Activated CD4-positive, alpha-beta T cell treated with anti-CD3 and anti-CD28 coated beads for 1 hour (primary cell): ENCODE data around the gene PPP1R15B.
"Not testable (repeated sequence)": the region's sequence is repeated elsewhere in the genome, so short reads cannot be mapped to it uniquely, and the experiment has no call there.

Experiments
- DNase-seq: peaks from one replicate; pipeline ENCODE4 v3.0.0-alpha.2; 2020

PPP1R15B gene

DNA sequence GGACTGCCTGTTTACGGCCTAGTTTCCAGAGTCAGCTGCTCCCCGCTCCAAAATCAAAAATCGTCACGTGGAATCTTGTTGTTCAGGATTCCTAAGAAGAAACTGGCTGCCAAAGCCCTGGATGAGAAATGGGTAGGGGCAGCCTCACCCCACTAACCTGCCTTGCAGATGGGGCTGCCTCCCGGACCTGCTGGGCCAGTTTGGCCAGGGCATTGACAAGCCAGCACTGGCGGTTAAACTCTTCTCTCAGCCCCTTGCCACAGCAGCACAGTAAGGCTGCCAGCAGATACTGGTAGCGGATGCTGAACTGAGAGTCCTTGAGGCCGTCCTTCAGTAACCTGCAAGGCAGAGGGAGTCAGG lies 31.6 kb upstream of the PPP1R15B start:
- DNase-seq: no peak

DNA sequence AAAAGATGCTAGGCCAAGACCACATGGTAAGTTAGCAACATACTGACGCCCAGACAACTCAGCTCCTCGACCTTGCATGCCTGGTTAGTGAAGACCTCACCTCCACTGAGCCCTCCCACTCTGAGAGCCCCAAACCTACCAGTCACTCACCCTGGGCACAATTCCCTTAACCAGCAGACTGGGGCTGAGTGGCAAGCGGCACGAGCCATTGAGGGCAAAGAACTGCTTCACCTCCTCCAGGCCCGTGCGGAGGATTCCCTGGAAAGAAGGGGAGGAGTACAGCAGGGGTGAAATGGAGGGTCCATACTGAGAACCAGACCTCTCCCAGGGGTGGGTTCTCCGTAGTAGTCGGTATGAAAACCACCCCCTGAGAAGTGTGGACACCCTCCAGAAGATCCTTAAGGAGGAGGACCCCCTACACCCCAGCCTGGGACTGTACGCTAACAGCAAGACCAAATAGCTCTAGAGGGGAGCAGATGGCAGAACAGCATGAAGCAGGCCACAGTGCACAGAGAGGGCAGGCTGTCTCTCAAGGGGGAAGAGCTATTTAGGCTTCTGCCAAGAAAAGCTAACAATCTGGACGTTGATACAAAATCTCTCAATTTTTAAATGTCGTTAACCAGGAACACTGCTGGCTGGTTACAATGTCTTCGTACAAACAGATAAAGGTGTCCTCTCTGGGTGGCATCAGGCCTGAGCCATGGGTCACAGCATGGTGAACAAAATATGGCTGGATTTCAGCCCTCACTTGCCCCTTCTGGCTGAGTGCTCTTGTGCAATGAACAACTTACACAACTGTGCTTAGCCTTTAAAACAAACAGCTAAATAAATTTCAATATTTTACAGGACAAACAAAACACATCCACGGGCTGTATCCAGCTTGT lies 31.0 kb upstream of the PPP1R15B start:
- no peak for DNase-seq

DNA sequence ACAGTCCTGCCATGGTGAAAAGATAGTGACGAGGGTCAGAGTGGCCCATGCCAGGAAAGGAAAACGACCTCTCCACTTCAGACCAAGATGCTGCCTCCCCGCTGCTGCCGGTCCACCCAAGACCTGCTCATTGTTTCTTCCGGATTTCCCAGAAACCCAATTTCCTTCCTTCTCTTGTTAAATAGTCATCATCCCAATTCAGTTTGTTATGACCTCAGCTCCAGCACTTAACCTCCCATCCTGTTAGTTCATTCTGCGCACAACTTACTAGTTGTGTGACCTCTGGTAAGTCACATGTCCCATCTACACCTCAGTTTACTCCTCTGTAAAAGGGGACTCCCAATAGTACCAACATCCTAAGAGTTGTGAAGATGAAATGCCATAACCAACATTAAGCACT lies 29.9 kb upstream of the PPP1R15B start:
- no peak for DNase-seq

DNA sequence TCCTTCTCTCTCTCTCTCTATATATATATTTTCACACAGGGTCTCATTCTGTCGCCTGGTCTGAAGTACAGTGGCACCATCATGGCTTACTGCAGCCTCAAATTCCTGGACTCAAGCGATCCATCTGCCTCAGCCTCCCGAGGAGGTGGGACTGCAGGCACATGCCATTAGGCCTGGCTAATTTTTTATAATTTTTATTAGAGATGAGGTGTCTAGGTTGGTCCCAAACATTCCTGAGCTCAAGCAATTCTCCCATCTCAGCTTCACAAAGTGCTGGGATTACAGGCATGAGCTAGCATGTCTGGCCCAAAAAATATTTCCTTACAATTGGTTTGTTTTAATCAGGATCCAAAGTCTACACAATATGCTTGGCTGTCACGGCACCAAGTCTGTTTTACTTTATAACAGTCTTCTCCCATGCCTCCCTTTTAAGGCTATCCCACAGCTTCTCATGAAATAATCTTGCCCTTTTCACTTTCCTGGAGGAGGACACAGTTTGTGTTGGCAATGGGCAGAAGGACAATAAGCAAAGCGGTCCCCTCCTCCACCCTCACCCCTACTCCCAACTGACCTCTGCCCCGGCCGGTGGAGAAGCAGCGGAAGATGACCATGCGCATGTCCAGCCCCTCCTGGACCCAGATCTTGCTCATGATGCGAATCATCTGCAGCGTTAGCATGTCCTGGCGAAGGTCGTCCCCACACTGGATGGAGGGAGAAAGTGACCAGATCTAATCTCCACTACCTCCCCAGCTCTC lies 28.2 kb upstream of the PPP1R15B start:
- DNase-seq: no peak

DNA sequence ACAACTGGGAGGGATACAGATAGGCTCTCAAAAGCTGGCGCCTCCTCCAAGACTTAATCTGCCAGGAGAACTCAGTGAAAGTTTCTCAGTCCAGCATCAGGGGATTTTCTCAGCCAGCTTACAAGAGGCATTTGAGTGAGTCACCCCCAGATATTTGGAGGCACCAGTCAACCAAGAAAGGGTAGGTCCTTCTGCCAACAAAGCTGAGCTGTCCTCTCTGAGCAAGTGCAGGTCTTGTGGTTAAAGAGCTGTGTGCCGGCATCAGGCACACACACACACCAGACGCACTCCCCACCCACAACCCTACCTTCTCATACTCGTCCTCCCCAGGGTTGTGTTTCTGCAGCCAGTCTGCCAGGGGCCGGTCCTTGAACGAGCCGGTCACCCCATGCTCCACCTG lies 27.0 kb upstream of the PPP1R15B start:
- DNase-seq: no peak

DNA sequence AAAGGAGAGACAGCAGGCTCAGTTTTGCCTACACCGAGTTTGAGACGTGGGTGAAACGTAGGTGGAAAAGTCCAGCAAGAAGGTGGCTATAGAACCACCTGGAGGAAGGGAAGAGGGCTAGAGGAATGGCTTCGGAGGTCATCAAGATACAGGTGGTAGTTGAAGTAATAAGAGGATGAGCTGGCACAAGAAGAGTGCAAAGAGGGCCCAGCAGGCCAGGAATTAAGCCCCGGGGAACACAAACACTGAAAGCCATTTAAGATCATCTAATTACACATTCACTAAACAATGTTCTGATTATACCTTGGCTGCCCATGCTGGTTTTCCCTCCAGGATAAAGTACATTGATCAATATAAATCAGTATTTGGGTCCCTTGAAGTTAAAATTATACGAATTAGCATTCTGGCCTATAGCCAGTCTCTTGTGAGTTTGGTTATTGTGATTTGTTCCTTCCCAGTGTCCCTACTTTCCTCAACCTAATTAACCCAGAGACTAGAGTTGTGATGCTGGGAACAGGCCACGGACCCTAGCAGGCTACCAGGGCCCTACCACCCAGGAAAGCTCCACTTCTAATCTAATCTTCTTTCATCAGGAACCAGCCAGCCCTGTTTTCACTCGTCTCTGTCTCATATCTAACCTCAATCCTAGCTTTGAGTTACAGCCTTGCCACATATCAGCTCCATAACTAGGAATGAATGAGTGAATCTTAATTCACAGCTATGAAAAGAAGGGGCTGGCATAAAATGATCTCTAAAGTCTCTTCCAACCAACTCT lies 26.4 kb upstream of the PPP1R15B start:
- DNase-seq: no peak

DNA sequence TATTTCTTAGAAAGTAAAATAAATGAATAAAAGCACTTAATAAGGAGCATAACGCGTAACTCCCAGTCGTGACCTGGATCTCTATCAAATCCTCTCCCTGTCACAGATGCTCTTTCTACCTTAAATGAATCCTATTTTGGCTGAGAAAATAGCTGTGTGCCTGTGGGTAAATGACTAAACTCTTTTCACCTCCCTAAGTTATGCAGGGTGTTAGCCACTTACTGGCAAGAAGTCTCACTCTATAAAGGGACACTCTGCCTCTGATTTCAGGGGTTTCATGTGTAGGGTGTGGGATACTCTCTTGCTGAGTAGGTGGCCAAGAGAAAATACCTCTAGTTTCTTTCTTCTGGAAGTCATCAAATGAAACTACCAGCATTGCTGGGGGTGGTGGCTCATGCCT lies 24.3 kb upstream of the PPP1R15B start:
- DNase-seq: no peak

DNA sequence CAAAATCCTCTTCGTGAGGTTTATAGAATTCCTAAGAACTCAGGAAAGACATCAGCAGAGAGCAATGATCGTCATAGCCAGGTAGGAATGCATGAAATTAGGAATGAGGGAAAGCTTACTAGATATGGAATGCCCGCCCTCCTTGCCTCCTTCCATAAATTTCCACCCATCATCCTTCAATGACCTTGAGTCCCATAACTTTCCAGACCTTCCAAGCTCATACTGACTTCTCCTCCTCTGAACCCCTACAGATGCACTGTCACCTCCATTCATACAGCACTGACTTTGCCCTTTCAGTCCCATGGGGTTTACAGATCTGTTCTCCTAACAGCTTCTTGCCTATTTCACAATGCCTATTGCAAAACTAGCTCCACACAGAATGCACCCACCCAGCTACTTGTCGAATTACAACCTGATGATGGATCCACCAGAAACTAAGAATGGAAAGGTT lies 23.8 kb upstream of the PPP1R15B start:
- no peak for DNase-seq

DNA sequence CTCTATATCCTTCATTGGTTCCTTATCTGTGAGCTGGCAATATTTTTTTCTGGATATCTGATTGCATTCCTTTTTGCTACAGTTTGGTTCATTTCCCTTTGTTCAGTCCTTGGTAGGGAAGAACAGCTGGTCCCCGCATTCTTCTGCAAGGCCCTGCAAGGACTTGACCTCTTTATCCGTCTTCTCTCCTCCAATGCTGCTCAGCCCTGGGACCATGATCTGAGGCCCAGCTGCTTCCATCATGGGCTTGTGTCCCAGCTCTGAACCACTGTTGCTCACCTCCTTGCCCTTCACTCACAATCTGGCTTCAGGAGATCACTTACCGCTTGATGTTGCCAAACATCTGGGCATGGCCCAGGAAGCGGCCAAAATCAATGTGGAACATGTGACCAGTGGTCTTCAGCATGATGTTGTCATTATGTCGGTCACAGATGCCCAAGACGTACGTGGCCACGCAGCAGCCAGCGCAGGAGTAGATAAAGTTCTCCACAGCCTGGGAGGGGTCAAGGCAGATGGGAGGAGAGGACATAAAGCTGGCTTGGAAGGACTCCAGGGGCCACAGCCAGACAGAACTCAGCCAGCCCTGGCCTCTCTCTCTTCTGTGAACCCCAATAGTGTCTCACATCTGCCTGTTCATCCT lies 22.6 kb upstream of the PPP1R15B start:
- no peak for DNase-seq

DNA sequence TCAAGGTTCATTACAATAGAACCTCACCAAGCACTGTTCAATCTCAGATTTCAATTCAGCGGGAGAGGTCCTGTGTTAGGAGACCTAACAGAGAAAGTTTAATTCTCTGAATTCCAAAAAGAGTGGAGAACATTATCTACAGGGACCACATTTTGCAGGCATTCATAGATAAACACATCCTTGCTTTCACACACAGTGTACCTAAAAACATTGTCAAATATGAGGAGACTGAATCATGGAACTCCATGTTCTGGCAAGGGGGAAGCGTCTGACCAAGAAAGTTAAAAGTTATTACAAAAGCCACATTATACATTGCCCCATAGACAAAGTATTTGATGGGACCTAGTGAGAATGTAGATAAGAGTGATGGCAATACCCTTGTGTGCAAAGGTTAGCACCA lies 21.1 kb upstream of the PPP1R15B start:
- DNase-seq: no peak

DNA sequence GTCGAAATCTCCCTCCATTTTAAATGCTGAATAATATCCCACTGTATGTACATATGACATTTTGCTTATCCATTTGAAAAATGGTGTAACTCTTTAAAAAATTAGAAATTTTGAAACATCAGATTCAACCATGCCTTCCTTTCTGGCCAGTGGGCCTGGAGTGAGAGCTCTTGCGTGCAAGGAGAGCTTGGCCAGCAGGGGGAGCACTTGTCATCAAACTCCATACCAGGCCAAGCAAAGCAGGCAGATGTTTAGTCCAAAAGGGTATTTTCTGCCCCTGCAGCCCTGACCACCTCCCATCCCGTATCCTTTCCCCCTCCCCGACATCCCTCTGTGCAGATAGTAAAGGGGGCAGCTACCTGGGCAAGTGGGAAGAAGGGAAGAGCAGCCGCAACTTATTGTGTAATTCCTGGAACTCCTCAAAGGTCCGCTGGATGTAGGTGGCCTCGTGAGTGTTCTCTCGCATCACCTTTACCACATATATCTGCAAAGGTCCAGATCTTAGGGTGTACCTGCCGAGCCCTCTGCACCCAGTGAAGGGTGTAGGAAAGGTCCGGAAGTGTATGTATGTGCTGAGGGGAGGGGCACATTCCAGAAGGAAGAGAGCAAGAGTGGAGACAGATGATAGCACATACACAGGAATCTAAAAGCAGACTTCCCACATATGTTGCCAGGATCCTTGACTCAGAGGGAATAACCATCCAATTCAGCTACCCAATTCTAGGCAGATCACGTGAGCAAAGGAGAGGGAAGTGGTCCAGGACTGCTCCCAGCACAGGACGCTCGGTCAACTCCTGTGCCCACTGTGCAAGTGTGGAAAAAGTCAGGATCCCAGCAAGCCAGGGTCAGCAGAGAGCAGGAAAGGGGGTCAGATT lies 19.9 kb upstream of the PPP1R15B start:
- peak; percentile 63 for DNase-seq

DNA sequence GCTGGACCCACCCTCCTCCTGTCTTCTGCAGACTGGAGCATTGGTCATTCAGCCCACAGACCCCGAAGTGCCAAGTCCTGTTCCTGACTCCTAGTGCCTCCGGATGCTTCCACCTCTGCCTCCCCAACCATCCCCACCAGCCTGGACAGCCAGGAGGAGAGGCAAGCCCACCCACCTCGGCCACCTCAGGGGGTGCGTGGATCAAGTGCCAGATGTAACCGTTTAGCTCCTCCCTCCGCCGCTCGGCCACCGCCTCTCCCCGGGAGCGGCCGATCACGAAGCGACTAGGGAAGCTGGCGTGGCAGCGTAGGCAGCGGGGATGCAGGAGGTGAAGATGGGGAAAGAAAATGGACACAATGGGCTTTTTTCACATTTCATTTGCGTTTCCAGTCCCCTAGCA lies 18.1 kb upstream of the PPP1R15B start:
- DNase-seq: no peak

DNA sequence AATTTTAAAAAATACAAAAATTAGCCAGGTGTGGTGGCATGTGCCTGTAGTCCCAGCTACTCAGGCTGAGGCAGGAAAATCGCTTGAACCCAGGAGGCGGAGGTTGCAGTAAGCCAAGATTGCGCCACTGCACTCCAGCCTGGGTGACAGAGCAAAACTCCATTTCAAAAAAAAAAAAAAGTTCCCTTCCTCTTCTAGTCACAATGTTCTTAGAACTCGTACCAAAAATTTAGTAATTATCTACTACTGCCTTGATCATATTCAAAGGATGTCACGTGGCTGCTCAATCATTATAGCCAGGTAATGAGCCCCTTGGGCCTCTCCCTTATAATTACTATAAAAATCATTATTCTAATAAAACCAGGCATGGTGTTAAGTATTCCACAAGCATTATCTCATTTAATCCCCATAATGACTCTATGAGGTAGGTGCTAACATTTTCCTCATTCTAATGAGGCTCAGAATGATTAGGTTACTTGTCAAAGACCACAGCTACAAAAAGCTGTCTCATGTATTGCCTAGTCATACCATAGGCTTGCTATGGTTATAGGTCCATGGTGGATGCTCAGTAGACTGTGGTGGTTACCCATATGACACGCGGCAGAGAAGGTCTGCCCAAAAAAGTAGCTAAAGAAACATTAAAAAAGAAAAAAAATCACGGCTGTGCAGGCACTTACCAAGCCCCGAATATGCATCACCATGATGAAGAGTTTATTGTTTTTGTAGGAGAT lies 15.5 kb upstream of the PPP1R15B start:
- DNase-seq: no peak

DNA sequence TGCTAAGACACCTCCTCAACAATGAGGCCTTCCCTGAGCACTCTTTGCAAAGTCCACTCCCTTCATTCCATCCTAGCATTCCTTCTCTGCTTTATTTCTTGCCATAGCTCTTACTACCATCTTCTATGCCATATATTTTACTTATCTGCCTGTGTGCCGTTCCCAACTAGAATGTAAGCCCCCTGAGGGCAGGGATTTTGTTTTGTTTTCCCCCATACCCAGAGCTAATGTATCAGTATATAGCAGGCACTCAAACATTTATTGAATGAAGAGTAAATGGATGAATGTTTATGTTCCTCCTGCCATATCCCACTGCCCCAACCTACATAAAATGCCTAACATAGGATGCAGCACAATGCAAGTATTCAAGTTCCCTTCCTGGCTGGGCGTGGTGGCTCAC lies 14.9 kb upstream of the PPP1R15B start:
- DNase-seq: no peak

DNA sequence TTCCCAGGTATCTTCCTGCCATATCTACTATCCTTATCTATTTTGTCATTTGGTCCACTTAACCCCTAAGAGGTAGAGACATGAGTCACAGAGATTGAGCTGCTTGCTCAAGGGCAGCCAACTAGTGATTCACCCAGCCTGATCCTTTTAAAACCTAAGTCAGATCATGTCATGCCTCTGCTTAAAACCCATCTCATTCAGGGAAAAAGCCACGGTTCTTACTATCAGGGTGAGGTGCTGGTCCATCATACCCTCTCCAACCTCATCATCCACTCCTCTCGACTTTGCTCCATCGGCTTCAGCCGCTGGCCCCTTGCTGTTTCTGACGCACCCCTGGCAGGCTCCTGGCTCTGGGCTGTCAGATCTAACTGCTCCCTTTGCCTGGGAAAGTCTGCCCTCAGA lies 14.4 kb upstream of the PPP1R15B start:
- DNase-seq: no peak

DNA sequence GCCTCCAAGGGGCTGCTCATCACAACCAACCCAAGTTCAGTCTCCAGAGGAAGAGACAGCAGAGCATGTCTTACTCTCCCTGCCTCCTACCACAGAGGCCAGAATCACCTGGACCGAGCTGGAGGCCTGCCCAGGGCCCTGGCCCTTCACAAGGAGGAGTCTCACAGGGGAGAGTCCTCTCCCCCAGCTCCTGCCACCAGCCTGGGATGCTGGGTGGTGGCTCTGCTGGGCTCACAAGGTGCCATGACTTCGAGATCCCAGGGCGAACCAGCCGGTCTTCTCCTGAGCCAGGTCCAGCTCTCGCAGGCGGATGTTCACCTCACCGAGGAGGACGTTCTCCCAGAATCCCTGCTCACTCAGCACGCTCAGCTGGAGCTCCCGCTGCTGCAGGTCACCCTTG lies 13.0 kb upstream of the PPP1R15B start:
- DNase-seq: no peak

DNA sequence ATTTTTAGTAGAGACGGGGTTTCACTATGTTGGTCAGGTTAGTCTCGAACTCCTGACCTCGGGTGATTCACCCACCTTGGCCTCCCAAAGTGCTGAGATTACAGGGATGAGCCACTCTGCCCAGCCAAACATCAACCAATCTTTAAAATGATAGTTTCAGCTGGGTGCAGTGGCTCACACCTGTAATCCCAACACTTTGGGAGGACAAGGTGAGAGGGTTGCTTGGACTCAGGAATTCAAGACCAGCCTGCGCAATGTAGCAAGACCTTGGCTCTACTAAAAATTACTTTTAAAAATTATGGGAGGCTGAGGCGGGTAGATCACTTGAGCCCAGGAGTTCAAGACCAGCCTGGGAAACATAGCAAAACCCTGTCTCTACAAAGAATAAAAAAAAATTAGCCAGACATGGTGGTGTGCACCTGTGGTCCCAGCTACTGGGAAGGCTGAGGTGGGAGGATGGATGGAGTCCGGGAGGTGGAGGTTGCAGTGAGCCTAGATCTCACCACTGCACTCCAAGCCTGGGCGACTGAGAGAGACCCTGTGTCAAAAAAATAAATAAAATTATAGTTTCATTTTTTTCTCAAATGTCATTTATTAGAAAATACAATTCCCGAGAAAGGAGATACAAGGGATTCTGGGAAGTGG lies 10.6 kb upstream of the PPP1R15B start:
- DNase-seq: not testable (repeated sequence)

DNA sequence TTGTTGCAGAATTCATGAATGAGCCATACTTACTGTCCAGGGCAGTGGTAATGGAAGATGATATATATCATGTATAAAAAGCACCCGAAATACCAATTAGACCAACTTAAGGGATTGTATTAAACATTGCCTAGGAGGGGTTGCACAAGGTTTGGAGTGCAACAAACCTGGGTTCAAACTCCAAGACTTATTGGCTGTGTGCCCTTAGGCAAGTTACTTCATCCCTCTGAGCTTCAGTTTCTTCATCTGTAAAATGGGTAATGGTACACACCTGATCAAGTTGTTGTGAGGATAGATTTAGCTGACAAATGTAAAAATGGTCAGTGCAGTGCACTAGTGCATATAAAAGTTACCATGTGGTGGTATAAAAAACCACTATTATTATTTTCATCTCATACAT lies 9.8 kb upstream of the PPP1R15B start:
- no peak for DNase-seq

DNA sequence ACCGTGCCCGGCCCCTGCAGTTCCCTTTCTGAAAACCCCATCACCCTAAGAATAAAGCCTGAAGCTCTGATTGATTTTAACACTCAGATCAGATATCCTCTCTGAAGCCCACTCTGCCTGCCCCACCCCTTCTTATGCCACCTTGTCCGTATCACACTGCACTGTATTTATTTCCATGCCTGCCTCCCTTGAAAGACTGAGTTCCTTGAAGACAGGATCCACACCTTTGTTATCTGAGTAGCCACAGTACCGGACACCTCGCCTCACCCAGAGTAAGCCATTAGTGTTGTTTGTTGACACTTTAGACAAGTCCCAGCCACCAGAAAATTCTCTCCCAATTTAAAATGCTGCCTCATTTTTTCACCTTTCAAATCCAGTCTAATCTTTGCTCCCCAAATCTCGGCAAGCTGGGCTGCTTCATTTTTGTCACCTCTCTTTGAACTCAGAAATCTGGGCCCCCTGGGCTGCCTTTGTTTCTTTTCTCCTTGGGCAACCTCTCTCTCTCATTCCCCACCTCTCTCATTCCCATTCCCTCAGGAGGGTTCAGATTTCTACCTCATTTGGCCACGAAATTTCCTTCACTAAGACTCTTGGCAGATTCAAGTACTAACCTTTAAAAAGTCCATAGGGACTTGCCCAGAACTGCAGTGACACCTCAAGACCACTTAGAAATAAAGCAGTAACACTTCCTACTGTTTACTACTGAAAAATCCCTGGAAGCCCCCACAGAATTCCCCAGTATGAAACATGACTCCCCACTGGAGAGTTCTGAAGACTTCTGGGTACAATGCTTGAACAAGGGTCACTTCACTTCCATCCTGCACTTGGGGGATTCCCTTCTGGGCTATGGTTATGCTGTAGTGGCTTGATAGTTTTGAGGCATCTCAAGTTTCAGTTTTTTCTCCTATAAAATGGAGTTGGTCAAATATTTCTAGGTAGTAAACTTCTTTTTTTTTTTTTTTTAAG lies 8.7 kb upstream of the PPP1R15B start:
- DNase-seq: no peak

DNA sequence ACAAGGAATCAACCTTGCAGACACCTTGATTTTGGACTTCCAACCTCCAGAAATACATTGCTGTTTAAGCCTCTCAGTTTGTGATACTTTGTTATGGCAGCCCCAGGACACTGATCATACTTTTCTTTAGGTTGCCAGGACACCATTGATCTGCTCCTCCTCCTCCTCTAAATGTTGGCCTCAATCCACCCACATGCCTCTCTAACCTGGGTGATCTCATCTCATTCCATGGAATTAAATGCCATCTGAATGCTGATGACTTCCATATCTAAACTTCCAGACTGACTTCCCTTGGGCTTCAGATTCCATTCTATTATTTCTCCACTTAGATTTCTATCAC lies 7.4 kb upstream of the PPP1R15B start:
- no peak for DNase-seq
